Adrenal gland (tissue), 12 donors: ENCODE measurements around the gene CEP162. TPM values are rescaled to one million over a fixed set of nuclear protein-coding genes. Genes with fewer than 3 reads are reported as not detected.
"Not testable (repeated sequence)": the region's sequence is repeated elsewhere in the genome, so short reads cannot be mapped to it uniquely, and the experiment has no call there.

Source experiments
- DNase-seq, 7 donors: peaks; one replicate each; pipeline ENCODE4 v3.0.0-alpha.2; 2019 to 2020
- H3K27ac ChIP-seq, 5 donors: fragments of 200-600 bp; sonication (generic) in 4 of 5; 1 replicate in 3 of 5; 2 replicates in 2 of 5; pipeline versions ENCODE4 v1.5.1 to v1.8.0; 2016 to 2020; ENCODE audit warnings: mild to moderate bottlenecking in 1 of 5
- H3K27me3 ChIP-seq: fragments of 200-600 bp; 2 replicates; pipeline ENCODE4 v1.8.0; 2021
- H3K36me3 ChIP-seq, 2 donors: fragments of 200-600 bp; replicated peaks in 1 of 2; 1 replicate in 1 of 2; 2 replicates in 1 of 2; pipeline versions ENCODE4 v1.5.1 to v1.8.0; 2018 to 2022
- H3K4me1 ChIP-seq, 2 donors: fragments of 200-600 bp; replicated peaks in 1 of 2; 1 replicate in 1 of 2; 2 replicates in 1 of 2; pipeline versions ENCODE4 v1.5.1 to v1.8.0; 2018 to 2021
- H3K4me3 ChIP-seq, 4 donors: fragments of 200-600 bp; sonication (generic) in 3 of 4; one replicate each; pipeline ENCODE4 v1.5.1; 2016 to 2018
- H3K9me3 ChIP-seq, 3 donors: fragments of 200-600 bp; sonication (generic) in 1 of 3; replicated peaks in 1 of 3; 1 replicate in 2 of 3; 2 replicates in 1 of 3; pipeline versions ENCODE4 v1.5.1 to v1.8.0; 2016 to 2021
- POLR2A ChIP-seq, 2 donors: fragments of 450-650 bp; IDR thresholded peaks; one replicate each; pipeline ENCODE4 v1.6.1; 2017; ENCODE audit warnings: antibody characterized with exemption in 2 of 2, mild to moderate bottlenecking in 2 of 2, moderate library complexity in 1 of 2
- WGBS, 4 donors: extraction: QIAGEN DNeasy Blood & Tissue Kit in 2 of 4; methylation state at CpG; one replicate each; pipeline versions ENCODE4 v1.1.5 to v1.1.7; 2013 to 2017; 5-methylcytosine and 5-hydroxymethylcytosine counted together
- intact Hi-C, 2 donors: fragments of 100-400 bp; cut with DNase I; formaldehyde crosslinking; loops; one replicate each; pipeline versions ENCODE4 v1.14.1 to v1.15.0; 2022 to 2023
- polyA plus RNA-seq, 3 donors: library from polyadenylated mRNA; stranded (reverse); fragments of 200-250 nt in 2 of 3; fragments of 350-450 nt in 1 of 3; fragmentation: Illumina TruSeq in 1 of 3; extraction: RNeasy Lipid Tissue Mini Kit (QIAGEN cat#74804) in 1 of 3; gene quantifications; one replicate each; pipeline ENCODE4 v1.2.3, GENCODE V29; 2013 to 2014
- total RNA-seq, 9 donors: library from RNA; depleted of rRNA in 4 of 9; stranded (reverse); fragments of >200 nt in 4 of 9; fragments of 120-200 nt in 1 of 9; fragmentation: NEBNext Ultra II Directional in 1 of 9; extraction: Animal tissue kit (Norgen Biotek cat#: 25700) in 1 of 9; gene quantifications; one replicate each; pipeline versions ENCODE4 v1.1.0 to v1.2.4, GENCODE V29; 2013 to 2023
- TF ChIP-seq, protein P1 (sequence below), 6 experiments: fragments of 450-650 bp in 4 of 6; fragments of 200-600 bp in 2 of 6; sonication (generic) in 1 of 6; IDR thresholded peaks; 1 replicate in 5 of 6; 2 replicates in 1 of 6; pipeline versions ENCODE4 v1.5.1 to v1.8.0; 2016 to 2021; ENCODE audit warnings: antibody characterized with exemption in 6 of 6, mild to moderate bottlenecking in 2 of 6, moderate library complexity in 1 of 6
- donor health status: healthy with polysubstance abuse.
- donor health status: Bipolar disorder and iron deficiency.
- donor health status: DM: yes; HTN: yes; CAD: no.
- donor health status: DM: no; HTN: no; CAD: no.
- donor health status: DM: no; HTN: no; CAD: no.
- donor health status: DM: yes; HTN: yes; CAD: no.

CEP162 gene
- total and polyA plus RNA-seq, 12 donors: 3.2 to 15.5 (median 6.3) TPM

DNA sequence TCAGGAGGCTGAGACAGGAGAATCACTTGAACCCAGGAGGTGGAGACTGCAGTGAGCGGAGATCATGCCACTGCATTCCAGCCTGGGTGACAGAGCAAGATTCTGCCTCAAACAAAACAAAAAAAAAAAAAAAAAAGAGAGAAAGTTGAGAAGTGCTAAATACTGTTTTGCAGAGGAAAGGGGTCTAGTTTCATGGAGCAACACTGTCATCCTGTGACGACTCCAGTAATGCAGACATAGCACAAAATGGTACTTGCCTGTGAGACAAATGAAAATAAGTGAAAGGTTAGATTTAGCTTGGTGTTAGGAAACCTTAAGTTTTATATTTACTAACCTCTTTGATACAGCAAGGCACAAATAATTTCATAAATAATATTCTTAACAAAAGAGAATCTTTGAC lies 29.7 kb downstream of the CEP162 start:
- intact Hi-C loops: no loop called here
- WGBS, 4 donors: 88 to 93% (median 89%) methylated on average over 2 of the region's 2 CpGs
- TF ChIP-seq, protein P1, sequence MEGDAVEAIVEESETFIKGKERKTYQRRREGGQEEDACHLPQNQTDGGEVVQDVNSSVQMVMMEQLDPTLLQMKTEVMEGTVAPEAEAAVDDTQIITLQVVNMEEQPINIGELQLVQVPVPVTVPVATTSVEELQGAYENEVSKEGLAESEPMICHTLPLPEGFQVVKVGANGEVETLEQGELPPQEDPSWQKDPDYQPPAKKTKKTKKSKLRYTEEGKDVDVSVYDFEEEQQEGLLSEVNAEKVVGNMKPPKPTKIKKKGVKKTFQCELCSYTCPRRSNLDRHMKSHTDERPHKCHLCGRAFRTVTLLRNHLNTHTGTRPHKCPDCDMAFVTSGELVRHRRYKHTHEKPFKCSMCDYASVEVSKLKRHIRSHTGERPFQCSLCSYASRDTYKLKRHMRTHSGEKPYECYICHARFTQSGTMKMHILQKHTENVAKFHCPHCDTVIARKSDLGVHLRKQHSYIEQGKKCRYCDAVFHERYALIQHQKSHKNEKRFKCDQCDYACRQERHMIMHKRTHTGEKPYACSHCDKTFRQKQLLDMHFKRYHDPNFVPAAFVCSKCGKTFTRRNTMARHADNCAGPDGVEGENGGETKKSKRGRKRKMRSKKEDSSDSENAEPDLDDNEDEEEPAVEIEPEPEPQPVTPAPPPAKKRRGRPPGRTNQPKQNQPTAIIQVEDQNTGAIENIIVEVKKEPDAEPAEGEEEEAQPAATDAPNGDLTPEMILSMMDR (IDR thresholded peaks at IDR 0.05): peak in 2 of 6 experiments; percentile 3 to 13
- TF ChIP-seq POLR2A (IDR thresholded peaks at IDR 0.05): no peak
- Histone ChIP-seq H3K27me3 (no peaks in the 10 kb centered on the region), H3K36me3 (peaks cover 0 to 8% of the 10 kb centered on the region in 2 donors), H3K9me3 (no peaks in the 10 kb centered on the region), H3K4me1 (peaks cover 0 to 4% of the 10 kb centered on the region in 2 donors), H3K27ac (no peak overlapping the region), H3K4me3 (no peak overlapping the region)
- DNase-seq: no peak

DNA sequence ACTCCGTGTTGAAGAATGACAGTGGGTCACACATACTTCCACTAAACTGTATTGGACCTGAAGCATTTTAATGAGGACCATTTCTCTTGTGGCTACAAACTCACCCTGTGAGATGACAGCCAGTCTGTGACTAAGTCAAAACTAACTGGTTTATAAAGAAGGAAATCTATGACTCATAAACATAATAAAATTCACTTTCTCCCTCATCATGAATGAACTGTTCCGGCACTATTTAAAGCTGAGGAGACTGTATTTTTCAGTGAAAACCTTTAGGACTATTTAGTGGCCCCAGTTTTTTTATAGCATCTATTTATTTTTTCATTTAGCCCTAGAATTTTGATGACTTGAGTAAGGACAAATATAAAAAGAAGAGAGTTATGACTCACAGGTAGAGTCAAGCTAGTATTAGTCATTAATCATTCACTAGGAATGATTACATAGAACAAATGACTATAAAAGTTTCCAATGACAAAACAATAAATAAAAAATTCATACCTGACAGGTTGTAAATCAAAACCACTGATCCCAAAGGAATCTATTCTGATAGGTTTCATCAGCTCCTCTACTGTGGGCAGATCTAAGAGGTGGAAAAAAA lies 34.2 kb downstream of the CEP162 start:
- DNase-seq: peak in 1 of 7 donors; percentile 7
- H3K36me3 ChIP-seq: peaks cover 0 to 21% of the 10 kb centered on the region in 2 donors
- TF ChIP-seq POLR2A (IDR thresholded peaks at IDR 0.05): no peak
- TF ChIP-seq, protein P1 (IDR thresholded peaks at IDR 0.05): no peak
- no peaks in the 10 kb centered on the region for H3K9me3 ChIP-seq
- intact Hi-C loops: no loop called here
- 46 to 55% (median 50%) methylated on average over 2 of the region's 2 CpGs for WGBS, 4 donors
- H3K27ac ChIP-seq: no peak overlapping the region
- H3K4me1 ChIP-seq: peaks cover 0 to 4% of the 10 kb centered on the region in 2 donors
- no peaks in the 10 kb centered on the region for H3K27me3 ChIP-seq
- no peak overlapping the region for H3K4me3 ChIP-seq

DNA sequence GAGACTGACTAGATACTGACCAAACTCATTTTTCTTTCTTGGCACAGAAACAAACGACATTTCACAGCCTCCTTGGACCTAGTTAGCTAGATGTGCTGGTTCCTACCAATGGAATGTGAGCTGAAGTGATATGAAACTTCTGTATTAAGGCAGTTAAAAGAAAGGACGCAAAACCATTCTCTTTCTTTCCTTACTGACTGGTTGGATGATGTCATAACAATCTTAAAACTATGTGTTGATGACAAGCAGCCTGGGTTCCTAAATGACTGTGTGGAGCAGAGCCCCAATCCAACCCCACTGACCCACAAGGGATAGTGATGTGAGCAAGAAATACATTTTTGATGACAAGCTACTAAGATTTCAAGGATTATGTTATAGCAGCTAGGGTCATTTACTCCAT lies 35.6 kb downstream of the CEP162 start:
- H3K9me3 ChIP-seq: no peaks in the 10 kb centered on the region
- H3K4me3 ChIP-seq: no peak overlapping the region
- no peak for DNase-seq
- intact Hi-C loops: no loop called here
- TF ChIP-seq, protein P1 (IDR thresholded peaks at IDR 0.05): no peak
- TF ChIP-seq POLR2A (IDR thresholded peaks at IDR 0.05): no peak
- peaks cover 0 to 21% of the 10 kb centered on the region in 2 donors for H3K36me3 ChIP-seq
- no peak overlapping the region for H3K27ac ChIP-seq
- 94 to 98% (median 97%) methylated on average over 2 of the region's 2 CpGs for WGBS, 4 donors
- no peaks in the 10 kb centered on the region for H3K27me3 ChIP-seq
- peaks cover 0 to 4% of the 10 kb centered on the region in 2 donors for H3K4me1 ChIP-seq

DNA sequence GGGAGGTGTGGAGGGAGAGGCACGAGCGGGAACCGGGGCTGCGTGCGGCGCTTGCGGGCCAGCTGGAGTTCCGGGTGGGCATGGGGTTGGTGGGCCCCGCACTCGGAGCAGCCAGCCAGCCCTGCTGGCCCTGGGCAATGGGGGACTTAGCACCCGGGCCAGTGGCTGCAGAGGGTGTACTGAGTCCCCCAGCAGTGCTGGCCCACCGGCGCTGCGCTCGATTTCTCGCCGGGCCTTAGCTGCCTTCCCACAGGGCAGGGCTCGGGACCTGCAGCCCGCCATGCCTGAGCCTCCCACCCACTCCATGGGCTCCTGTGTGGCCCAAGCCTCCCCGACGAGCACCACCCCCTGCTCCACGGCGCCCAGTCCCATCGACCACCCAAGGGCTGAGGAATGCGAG lies 38.1 kb downstream of the CEP162 start:
- intact Hi-C loops, H3K27me3 ChIP-seq, H3K4me1 ChIP-seq, H3K27ac ChIP-seq, H3K4me3 ChIP-seq, DNase-seq, H3K9me3 ChIP-seq: not testable (repeated sequence)
- WGBS, 4 donors: 98% methylated on average over 12 to 25 of the region's 25 CpGs; no CpG with 5 or more reads in 2 of the 4 donors
- H3K36me3 ChIP-seq: peaks cover 0 to 21% of the 10 kb centered on the region in 2 donors

DNA sequence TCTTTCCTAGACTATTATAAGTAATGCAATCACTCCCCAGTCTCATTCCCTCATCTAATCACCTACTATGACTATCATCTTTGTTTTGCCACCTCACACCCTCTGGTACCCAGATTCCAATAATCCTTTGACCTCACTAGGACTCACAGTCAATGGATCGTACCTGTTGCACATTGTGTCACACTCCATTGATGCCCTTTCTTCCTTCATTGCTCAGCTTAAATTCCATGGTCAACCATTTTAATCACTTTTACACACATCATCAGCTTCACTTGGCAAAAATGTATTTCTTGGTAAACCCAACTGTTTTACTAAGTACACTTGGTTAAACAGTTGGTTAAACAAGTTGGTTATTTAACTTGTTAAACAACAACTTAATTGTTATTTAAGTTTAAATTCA lies 44.0 kb downstream of the CEP162 start:
- Histone ChIP-seq H3K36me3 (no peaks in the 10 kb centered on the region), H3K27me3 (no peaks in the 10 kb centered on the region), H3K4me1 (no peaks in the 10 kb centered on the region), H3K4me3 (no peak overlapping the region), H3K27ac (no peak overlapping the region), H3K9me3 (no peaks in the 10 kb centered on the region)
- no peak for DNase-seq
- 97 to 100% (median 99%) methylated on average over 1 of the region's 1 CpG for WGBS, 4 donors
- intact Hi-C loops: no loop called here
- TF ChIP-seq POLR2A (IDR thresholded peaks at IDR 0.05): no peak
- TF ChIP-seq, protein P1 (IDR thresholded peaks at IDR 0.05): no peak
